GM12873 (cell line): ENCODE results near the gene PROM1.

Experiments
- TF ChIP-seq, protein P1 (sequence below): IDR thresholded peaks from 2 replicates; pipeline ENCODE4 v1.5.1; 2012; ENCODE audit warnings: low read depth, mild to moderate bottlenecking, moderate library complexity, low read length, control low read depth; ENCODE audit not compliant: insufficient read depth; ENCODE audit errors: missing control alignments

Gene PROM1

DNA sequence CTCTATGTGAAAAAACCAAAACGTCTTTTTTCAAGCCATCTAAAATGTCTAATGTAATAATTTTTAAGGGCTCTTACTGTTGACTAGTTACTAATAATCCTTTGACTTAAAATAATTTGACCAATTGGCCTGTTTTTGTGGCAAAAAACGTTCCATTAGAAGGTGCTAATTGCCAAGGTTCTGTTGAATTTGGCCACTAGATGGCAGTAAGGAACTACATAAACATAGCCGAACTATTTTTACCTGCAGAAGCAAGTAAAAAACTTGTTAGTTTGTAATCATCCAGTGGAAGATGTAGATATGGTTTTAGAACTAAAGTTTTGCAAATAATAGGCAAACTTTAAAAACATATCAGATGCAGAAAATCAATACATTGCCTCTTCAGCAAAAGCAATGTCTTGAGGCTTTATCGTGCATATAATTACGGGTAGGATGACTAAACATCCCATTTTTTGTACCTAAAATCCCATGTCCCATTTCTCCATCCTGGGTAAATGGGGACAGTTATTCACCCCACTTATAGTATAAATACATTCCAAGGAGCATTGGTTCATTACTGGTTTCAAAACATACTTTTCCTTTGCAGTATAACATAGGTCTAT lies 57.6 kb downstream of the PROM1 start:
- TF ChIP-seq, protein P1, sequence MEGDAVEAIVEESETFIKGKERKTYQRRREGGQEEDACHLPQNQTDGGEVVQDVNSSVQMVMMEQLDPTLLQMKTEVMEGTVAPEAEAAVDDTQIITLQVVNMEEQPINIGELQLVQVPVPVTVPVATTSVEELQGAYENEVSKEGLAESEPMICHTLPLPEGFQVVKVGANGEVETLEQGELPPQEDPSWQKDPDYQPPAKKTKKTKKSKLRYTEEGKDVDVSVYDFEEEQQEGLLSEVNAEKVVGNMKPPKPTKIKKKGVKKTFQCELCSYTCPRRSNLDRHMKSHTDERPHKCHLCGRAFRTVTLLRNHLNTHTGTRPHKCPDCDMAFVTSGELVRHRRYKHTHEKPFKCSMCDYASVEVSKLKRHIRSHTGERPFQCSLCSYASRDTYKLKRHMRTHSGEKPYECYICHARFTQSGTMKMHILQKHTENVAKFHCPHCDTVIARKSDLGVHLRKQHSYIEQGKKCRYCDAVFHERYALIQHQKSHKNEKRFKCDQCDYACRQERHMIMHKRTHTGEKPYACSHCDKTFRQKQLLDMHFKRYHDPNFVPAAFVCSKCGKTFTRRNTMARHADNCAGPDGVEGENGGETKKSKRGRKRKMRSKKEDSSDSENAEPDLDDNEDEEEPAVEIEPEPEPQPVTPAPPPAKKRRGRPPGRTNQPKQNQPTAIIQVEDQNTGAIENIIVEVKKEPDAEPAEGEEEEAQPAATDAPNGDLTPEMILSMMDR: peak; percentile 65

DNA sequence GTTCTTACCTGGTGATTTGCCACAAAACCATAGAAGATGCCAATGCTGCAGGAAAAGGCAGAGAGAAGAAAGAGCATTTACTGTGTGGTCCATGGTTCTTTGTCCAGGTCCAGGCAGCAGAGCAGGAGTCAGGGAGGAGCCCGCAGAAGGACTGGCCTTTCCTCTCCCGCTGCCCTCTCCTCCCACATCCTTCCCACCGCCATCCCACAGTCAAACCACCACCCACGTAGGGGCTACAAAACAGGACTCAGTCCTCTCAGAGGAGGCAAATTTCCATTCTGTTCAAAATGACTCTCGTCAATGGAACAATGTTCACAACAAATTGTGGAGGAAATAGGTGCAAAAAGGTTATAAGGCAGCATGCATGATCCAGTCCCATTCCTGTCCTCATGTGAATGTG lies 58.6 kb downstream of the PROM1 start:
- TF ChIP-seq, protein P1: no peak

DNA sequence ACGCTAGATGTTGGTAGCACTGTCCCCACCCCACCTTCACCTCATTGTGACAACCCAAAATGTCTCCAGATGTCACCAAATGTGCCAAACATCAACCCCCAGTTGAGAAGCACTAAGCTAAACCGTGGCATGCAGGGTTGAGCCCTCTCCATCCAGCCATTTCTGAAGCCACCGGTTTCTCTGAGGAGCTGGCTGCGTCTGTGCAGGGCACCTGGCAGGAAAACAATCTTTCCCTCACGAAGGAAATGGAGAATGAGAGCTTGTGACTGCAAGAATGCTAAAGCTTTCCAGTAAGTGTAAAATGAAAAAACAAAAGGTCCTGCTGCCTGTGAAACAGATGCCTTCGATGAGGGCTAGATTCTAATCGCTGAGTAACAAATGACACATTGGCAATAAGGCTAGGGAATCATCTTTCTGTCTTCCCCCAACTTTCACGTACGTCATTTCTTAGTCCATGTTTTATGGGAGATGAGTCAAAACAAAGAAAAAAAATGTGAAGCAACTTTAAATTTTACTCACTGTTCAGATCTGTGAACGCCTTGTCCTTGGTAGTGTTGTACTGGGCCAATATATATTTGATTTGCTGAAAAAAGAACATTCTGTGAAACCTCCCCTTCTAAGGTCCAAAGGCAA lies 59.9 kb downstream of the PROM1 start:
- TF ChIP-seq, protein P1: no peak

DNA sequence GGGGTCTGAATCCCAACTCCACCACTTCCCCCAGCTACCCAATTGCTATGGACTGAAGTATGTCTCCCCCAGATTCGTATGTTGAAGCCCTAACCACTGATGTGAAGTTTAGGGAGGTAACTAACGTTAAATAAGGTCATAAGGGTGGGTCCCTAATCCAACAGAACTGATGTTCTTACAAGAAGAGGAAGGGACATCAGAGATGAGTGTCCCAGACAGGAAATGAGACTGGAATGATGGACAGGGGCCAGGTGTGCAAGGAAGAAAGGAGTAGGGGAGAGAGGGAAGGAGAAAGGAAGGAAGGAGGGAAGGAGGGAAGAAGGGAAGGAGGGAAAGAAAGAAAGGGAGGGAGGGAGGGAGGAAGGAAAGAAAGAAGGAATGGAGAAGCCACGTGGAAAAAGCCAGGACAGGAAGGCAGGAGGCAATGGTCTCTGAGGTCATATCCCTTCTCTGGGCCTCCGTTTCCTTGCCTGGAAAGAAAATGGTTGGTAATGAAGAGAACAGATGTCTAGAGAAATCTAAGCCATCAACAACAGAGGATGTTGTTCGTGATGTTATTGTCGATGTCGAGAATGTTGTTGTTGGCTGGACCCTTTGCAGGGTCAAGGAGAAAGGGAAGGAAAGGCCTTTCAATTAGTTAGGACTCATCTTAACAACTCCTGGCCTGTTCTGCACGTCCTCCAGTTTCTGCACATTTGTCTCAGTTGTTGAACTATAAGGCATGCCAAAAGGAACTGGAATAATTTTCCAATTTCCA lies 61.8 kb downstream of the PROM1 start:
- TF ChIP-seq, protein P1: no peak

DNA sequence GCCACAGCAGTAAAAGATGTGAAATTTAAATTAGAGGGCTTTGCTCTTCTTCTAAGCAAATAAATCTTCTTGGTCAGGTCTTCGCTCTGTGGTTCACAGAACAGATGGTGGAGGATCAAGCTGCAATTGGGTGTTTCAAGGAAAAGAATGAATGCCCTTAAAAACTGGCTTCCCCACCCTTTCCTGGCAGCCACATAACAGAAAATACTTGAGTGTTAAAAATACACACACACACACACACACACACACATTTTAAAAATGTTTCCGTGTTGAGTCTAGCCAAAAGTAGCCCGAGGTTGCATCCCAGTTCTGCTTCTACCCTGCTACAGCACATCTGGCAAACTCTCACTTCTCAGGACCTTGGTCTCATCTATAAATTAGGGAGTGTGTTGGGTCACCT lies 64.2 kb downstream of the PROM1 start:
- TF ChIP-seq, protein P1: no peak

DNA sequence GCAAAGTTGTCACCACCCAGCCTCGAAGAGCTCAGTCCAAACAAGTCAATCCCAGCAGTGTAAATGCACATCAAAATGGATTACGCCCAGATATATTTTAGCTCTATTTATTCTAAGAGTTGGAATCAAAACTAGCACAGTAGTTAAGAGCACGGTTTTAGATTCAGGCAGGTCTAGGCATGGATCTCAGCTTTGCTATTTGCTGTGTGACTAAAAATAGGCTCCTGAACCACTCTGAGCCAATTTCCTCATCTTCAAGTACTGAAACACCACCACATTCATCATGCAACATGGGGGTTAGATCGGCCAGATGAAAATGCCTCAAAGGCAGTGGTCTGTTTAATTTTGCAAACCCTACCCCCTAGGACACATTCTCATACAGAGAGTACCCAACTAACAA lies 65.0 kb downstream of the PROM1 start:
- TF ChIP-seq, protein P1: no peak

DNA sequence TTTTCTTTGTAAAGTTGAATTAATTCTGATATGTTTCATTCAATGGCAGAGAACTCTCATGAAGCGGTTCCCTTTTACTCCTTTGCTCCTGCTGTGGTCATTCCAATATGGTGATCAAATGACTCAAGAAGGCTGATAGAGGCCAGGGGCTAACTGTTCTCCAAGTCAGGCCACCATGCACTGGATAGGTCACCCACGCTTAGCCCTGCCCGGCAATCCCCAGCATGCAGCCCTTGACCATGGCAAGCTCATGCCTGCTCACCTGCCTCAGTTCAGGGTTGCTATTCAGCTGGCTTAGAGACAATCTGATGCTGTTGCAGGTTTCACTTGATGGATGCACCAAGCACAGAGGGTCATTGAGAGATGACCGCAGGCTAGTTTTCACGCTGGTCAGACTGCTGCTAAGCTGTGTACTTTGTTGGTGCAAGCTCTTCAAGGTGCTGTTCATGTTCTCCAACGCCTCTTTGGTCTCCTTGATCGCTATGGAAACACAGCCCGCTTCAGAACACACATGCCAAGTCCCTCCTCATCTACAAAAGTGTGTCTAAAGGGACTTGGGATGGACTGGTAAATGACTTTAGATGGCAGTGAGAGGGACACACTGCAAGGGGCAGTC lies 65.7 kb downstream of the PROM1 start:
- TF ChIP-seq, protein P1: no peak
